Loucy (cell line): ENCODE measurements around the gene MGAT5B.

Source experiments
- EZH2phosphoT487 ChIP-seq: fragments of 200-600 bp; IDR thresholded peaks from 2 replicates; pipeline ENCODE4 v1.6.1; 2018; ENCODE audit warnings: antibody characterized with exemption, mild to moderate bottlenecking, moderate library complexity, borderline replicate concordance
- TF ChIP-seq, protein P1 (sequence below): fragments of 200-600 bp; sonication (generic); conservative IDR thresholded peaks from 2 replicates; pipeline ENCODE4 v1.5.1; 2014; ENCODE audit warnings: mild to moderate bottlenecking, antibody characterized with exemption, low read length

DNA sequence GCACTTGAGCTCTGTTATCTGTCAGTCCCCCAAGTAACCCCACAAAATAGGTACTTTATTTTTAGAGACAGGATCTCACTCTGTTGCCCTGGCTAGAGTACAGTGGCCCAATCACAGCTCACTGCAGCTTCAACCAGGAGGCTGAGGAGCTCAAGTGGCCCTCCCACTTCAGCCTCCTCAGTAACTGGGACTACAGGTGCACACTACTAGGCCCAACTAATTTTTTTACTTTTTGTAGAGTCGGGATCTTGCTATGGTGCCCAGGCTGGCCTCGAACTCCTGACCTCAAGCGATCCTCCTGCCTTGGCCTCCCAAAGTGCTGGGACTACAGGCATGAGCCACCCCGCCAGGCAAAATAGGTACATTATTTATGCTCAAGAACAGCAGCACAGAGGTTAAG is 99.6 kb downstream of the MGAT5B start:
- TF ChIP-seq, protein P1, sequence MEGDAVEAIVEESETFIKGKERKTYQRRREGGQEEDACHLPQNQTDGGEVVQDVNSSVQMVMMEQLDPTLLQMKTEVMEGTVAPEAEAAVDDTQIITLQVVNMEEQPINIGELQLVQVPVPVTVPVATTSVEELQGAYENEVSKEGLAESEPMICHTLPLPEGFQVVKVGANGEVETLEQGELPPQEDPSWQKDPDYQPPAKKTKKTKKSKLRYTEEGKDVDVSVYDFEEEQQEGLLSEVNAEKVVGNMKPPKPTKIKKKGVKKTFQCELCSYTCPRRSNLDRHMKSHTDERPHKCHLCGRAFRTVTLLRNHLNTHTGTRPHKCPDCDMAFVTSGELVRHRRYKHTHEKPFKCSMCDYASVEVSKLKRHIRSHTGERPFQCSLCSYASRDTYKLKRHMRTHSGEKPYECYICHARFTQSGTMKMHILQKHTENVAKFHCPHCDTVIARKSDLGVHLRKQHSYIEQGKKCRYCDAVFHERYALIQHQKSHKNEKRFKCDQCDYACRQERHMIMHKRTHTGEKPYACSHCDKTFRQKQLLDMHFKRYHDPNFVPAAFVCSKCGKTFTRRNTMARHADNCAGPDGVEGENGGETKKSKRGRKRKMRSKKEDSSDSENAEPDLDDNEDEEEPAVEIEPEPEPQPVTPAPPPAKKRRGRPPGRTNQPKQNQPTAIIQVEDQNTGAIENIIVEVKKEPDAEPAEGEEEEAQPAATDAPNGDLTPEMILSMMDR, result no peak
- no peak for TF ChIP-seq EZH2phosphoT487
